PFSK-1 (cell line): ENCODE results near the gene EIF2S3B.

Experiments used
- FOXP2 ChIP-seq: optimal IDR thresholded peaks from 2 replicates; pipeline ENCODE3; 2011; ENCODE audit warnings: borderline replicate concordance, control low read depth, inconsistent platforms; ENCODE audit not compliant: insufficient read depth; ENCODE audit errors: extremely low read length, extremely low read depth
- POLR2AphosphoS5 ChIP-seq: IDR thresholded peaks from 2 replicates; pipeline ENCODE4 v1.6.1; 2012; ENCODE audit warnings: low read depth, mild to moderate bottlenecking, control low read depth, low read length, moderate library complexity
- SIN3A ChIP-seq: IDR thresholded peaks from 2 replicates; pipeline ENCODE4 v1.6.1; 2012; ENCODE audit warnings: mild to moderate bottlenecking, low read length, moderate library complexity, borderline replicate concordance; ENCODE audit not compliant: insufficient read depth
- TAF1 ChIP-seq: IDR thresholded peaks from 2 replicates; pipeline ENCODE4 v1.6.1; 2012; ENCODE audit warnings: low read length, control low read depth, borderline replicate concordance; ENCODE audit not compliant: insufficient read depth
- TF ChIP-seq, protein P1 (sequence below), 2 experiments: IDR thresholded peaks; 2 replicates each; pipeline versions ENCODE4 v1.6.1 to v1.8.0; 2011 to 2012; ENCODE audit warnings: low read depth in 2 of 2, low read length in 2 of 2, control low read depth in 1 of 2, inconsistent platforms in 1 of 2, mild to moderate bottlenecking in 1 of 2, moderate library complexity in 1 of 2; ENCODE audit not compliant: insufficient read depth in 1 of 2

Gene EIF2S3B

DNA sequence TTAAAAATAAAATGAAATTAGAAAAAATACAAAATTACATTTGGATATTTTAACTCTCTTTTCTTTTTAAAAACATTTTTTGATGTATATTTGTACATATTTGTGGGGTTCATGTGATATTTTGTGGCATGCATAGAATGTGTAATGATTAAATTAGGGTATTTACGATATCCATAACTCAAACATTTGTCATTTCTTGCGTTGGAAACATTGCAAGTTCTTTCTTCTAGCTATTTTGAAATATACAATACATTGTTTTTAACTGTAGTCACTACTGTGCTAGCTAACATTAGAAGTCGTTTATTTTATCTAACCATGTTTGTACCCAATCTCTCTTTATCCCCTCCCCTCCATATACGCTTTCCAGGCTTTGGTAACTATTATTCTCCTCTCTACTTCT, 13.9 kb upstream of the EIF2S3B start:
- TF ChIP-seq, protein P1, sequence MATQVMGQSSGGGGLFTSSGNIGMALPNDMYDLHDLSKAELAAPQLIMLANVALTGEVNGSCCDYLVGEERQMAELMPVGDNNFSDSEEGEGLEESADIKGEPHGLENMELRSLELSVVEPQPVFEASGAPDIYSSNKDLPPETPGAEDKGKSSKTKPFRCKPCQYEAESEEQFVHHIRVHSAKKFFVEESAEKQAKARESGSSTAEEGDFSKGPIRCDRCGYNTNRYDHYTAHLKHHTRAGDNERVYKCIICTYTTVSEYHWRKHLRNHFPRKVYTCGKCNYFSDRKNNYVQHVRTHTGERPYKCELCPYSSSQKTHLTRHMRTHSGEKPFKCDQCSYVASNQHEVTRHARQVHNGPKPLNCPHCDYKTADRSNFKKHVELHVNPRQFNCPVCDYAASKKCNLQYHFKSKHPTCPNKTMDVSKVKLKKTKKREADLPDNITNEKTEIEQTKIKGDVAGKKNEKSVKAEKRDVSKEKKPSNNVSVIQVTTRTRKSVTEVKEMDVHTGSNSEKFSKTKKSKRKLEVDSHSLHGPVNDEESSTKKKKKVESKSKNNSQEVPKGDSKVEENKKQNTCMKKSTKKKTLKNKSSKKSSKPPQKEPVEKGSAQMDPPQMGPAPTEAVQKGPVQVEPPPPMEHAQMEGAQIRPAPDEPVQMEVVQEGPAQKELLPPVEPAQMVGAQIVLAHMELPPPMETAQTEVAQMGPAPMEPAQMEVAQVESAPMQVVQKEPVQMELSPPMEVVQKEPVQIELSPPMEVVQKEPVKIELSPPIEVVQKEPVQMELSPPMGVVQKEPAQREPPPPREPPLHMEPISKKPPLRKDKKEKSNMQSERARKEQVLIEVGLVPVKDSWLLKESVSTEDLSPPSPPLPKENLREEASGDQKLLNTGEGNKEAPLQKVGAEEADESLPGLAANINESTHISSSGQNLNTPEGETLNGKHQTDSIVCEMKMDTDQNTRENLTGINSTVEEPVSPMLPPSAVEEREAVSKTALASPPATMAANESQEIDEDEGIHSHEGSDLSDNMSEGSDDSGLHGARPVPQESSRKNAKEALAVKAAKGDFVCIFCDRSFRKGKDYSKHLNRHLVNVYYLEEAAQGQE (IDR thresholded peaks at IDR 0.05; ENCODE audit: insufficient read depth in 1 of 2, low read depth in 2 of 2, low read length in 2 of 2) = no peak
- TF ChIP-seq SIN3A (no peak), POLR2AphosphoS5 (no peak), TAF1 (no peak), FOXP2 (no peak)

DNA sequence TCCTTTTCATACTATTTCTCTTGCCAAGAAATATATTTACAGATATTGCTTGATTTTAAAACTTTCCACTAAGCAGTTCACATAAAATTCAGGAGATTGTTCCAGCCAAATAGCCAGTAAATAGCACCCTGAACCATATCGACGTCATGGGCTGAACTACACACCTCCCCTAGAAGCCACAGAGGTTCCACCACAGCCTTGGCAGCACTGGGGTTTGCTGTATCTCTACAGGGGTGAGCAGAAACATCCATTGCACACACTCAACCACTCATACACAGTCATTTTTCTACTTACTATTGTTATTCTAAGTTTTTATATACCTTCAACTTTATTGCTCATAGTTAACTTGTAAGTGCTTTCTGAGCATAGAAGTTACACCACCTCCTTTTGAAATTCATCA, 8.1 kb upstream of the EIF2S3B start:
- TF ChIP-seq SIN3A (no peak), TAF1 (no peak), POLR2AphosphoS5 (no peak), FOXP2 (no peak)
- TF ChIP-seq, protein P1 (IDR thresholded peaks at IDR 0.05; ENCODE audit: insufficient read depth in 1 of 2, low read depth in 2 of 2, low read length in 2 of 2) = no peak

DNA sequence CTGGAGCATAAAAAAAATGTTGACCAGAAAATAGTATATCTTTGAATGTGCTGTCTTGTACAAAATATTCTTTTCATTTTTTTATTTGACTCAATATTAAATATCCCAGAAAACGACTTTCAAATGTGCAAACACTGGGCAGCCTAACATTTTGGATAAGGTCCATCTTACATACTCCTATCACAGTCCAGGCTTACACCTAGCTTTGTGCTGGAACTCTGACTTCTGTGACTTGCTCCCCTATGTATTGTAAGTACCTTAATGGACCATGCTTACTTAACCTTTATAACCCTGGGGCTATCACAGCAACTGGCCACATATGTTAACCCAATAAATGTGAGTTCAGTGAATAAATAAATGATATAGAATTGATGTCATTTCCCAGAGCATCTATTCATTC, 7.6 kb upstream of the EIF2S3B start:
- TF ChIP-seq POLR2AphosphoS5 (no peak), SIN3A (no peak), TAF1 (no peak), FOXP2 (no peak)
- TF ChIP-seq, protein P1 (IDR thresholded peaks at IDR 0.05; ENCODE audit: insufficient read depth in 1 of 2, low read depth in 2 of 2, low read length in 2 of 2) = no peak

DNA sequence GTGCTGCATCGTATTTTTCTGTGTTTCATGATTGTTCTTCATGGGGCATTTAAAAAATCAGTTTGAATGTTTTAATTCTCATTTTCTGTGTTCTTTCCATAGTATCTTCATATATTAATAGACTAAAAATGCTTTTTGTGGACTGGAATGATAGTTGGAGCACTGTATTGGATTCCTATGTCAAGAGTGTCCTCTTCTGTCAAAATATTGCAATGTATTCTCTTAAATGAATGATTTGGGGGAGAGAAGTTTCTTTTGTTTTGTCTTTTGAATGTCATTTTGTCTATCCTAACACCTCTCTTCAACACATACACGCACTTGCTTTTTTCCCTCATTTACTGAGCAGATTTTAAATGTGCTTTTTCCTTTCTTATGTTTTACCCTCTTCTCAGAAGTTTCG, 4.7 kb upstream of the EIF2S3B start:
- TF ChIP-seq TAF1 = no peak
- no peak for TF ChIP-seq FOXP2
- no peak for TF ChIP-seq POLR2AphosphoS5
- TF ChIP-seq SIN3A = no peak
- TF ChIP-seq, protein P1 (IDR thresholded peaks at IDR 0.05; ENCODE audit: insufficient read depth in 1 of 2, low read depth in 2 of 2, low read length in 2 of 2) = no peak

GRCh38 chr12:10503460-10503859, 2.2 kb upstream of the EIF2S3B start:
- TF ChIP-seq TAF1 (no peak), POLR2AphosphoS5 (no peak), SIN3A (no peak), FOXP2 (no peak)
- TF ChIP-seq, protein P1 (IDR thresholded peaks at IDR 0.05; ENCODE audit: insufficient read depth in 1 of 2, low read depth in 2 of 2, low read length in 2 of 2) = no peak
